ENCODE measurements around the gene OR7G2. TPM values are rescaled to one million over a fixed set of nuclear protein-coding genes. Genes with fewer than 3 reads are reported as not detected.
"Not testable (repeated sequence)": the region's sequence is repeated elsewhere in the genome, so short reads cannot be mapped to it uniquely, and the experiment has no call there.

OR7G2 gene
- total RNA-seq, 1 experiment from 2014 or later: not detected

DNA sequence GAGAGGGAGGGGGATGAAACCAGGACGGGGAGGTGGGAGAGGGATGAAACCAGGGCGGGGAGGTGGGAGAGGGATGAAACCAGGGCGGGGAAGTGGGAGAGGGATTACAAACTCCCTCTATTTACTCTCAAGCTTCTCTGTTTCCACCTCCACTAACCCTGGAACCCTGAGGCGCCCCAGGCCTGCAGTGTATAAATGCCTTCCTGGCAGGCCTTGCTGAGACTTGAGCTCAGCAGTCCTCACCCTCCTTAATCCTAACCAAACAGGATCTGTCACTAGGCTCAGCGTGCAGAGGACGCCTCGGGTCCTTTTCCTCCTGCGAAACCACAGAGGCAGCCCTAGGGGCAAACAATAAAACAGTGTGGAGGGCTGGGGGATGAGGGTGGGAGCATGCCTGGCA lies 52.5 kb downstream of the OR7G2 start:
- in situ Hi-C loops (cut with HindIII; ENCODE audit: low pct_unique_long_range_greater_than_20kb, low sequenced_read_pairs) (no loop called here), intact Hi-C loops (cut with micrococcal nuclease; ENCODE audit: unreplicated experiment) (no loop called here)
- H3K4me1 ChIP-seq (ENCODE audit: control insufficient read depth, insufficient read depth, low read length): peaks cover 19% of the 10 kb centered on the region
- H3K36me3 ChIP-seq (ENCODE audit: control insufficient read depth, insufficient read depth, low read length): no peaks in the 10 kb centered on the region
- ATAC-seq: peak; percentile 95
- H3K9me3 ChIP-seq (ENCODE audit: control insufficient read depth, insufficient read depth, low read depth, low read length): no peaks in the 10 kb centered on the region
- BruUV-seq (replicated peaks): no TSS peak
- POLR2A ChIA-PET: interaction anchor here (0.6 to 0.7 kb wide), 3 partner anchors 45 to 415 kb away, joined by 3 to 10 read pairs (median 9); no protein-coding TSS in a partner anchor
- H3K27ac ChIP-seq (ENCODE audit: low read length): peak overlapping the region; percentile 84
- no peak for TF ChIP-seq SIN3A (IDR thresholded peaks at IDR 0.05; ENCODE audit: borderline replicate concordance, insufficient read depth, low read depth, low read length)
- no peak for TF ChIP-seq POLR2AphosphoS5 (IDR thresholded peaks at IDR 0.05; ENCODE audit: low read depth, low read length)
- TF ChIP-seq, protein P1, sequence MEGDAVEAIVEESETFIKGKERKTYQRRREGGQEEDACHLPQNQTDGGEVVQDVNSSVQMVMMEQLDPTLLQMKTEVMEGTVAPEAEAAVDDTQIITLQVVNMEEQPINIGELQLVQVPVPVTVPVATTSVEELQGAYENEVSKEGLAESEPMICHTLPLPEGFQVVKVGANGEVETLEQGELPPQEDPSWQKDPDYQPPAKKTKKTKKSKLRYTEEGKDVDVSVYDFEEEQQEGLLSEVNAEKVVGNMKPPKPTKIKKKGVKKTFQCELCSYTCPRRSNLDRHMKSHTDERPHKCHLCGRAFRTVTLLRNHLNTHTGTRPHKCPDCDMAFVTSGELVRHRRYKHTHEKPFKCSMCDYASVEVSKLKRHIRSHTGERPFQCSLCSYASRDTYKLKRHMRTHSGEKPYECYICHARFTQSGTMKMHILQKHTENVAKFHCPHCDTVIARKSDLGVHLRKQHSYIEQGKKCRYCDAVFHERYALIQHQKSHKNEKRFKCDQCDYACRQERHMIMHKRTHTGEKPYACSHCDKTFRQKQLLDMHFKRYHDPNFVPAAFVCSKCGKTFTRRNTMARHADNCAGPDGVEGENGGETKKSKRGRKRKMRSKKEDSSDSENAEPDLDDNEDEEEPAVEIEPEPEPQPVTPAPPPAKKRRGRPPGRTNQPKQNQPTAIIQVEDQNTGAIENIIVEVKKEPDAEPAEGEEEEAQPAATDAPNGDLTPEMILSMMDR (IDR thresholded peaks at IDR 0.05): no peak
- no peak for TF ChIP-seq TCF7L2 (IDR thresholded peaks at IDR 0.05; ENCODE audit: low read depth, low read length)
- TF ChIP-seq, protein P2, sequence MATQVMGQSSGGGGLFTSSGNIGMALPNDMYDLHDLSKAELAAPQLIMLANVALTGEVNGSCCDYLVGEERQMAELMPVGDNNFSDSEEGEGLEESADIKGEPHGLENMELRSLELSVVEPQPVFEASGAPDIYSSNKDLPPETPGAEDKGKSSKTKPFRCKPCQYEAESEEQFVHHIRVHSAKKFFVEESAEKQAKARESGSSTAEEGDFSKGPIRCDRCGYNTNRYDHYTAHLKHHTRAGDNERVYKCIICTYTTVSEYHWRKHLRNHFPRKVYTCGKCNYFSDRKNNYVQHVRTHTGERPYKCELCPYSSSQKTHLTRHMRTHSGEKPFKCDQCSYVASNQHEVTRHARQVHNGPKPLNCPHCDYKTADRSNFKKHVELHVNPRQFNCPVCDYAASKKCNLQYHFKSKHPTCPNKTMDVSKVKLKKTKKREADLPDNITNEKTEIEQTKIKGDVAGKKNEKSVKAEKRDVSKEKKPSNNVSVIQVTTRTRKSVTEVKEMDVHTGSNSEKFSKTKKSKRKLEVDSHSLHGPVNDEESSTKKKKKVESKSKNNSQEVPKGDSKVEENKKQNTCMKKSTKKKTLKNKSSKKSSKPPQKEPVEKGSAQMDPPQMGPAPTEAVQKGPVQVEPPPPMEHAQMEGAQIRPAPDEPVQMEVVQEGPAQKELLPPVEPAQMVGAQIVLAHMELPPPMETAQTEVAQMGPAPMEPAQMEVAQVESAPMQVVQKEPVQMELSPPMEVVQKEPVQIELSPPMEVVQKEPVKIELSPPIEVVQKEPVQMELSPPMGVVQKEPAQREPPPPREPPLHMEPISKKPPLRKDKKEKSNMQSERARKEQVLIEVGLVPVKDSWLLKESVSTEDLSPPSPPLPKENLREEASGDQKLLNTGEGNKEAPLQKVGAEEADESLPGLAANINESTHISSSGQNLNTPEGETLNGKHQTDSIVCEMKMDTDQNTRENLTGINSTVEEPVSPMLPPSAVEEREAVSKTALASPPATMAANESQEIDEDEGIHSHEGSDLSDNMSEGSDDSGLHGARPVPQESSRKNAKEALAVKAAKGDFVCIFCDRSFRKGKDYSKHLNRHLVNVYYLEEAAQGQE (IDR thresholded peaks at IDR 0.05; ENCODE audit: insufficient read depth in 1 of 2, low read depth in 2 of 2, low read length in 1 of 2): no peak
- no peak overlapping the region; a peak in 1 of 4 replicates for H3K4me3 ChIP-seq (ENCODE audit: low read depth in 2 of 2, low read length in 2 of 2)
- no peak for DNase-seq (ENCODE audit: low read depth, low spot score)
- no peaks in the 10 kb centered on the region for H3K27me3 ChIP-seq (ENCODE audit: control insufficient read depth, insufficient read depth, low read length)
- CTCF ChIA-PET: interaction anchor here (0.6 to 0.7 kb wide), 2 partner anchors 150 to 1395 kb away, joined by 3 to 4 read pairs; no protein-coding TSS in a partner anchor

- Histone ChIP-seq H3K36me3 (ENCODE audit: control insufficient read depth, insufficient read depth, low read length) (no peaks in the 10 kb centered on the region), H3K4me1 (ENCODE audit: control insufficient read depth, insufficient read depth, low read length) (peaks cover 19% of the 10 kb centered on the region), H3K27me3 (ENCODE audit: control insufficient read depth, insufficient read depth, low read length) (no peaks in the 10 kb centered on the region), H3K27ac (ENCODE audit: low read length) (peak overlapping the region; percentile 84), H3K4me3 (ENCODE audit: low read depth in 2 of 2, low read length in 2 of 2) (no peak overlapping the region), H3K9me3 (ENCODE audit: control insufficient read depth, insufficient read depth, low read depth, low read length) (no peaks in the 10 kb centered on the region)
- BruUV-seq (replicated peaks): no TSS peak
- ChIA-PET POLR2A (interaction anchor here (0.6 to 0.9 kb wide), 2 partner anchors 21 to 415 kb away, joined by 3 read pairs; no protein-coding TSS in a partner anchor), CTCF (no interaction called here)
- ATAC-seq (no peak), DNase-seq (ENCODE audit: low read depth, low spot score) (no peak)
- in situ Hi-C loops (cut with HindIII; ENCODE audit: low pct_unique_long_range_greater_than_20kb, low sequenced_read_pairs): no loop called here
- TF ChIP-seq, protein P1 (IDR thresholded peaks at IDR 0.05): no peak
- TF ChIP-seq POLR2AphosphoS5 (IDR thresholded peaks at IDR 0.05; ENCODE audit: low read depth, low read length): no peak
- no peak for TF ChIP-seq TCF7L2 (IDR thresholded peaks at IDR 0.05; ENCODE audit: low read depth, low read length)
- TF ChIP-seq SIN3A (IDR thresholded peaks at IDR 0.05; ENCODE audit: borderline replicate concordance, insufficient read depth, low read depth, low read length): no peak
- TF ChIP-seq, protein P2 (IDR thresholded peaks at IDR 0.05; ENCODE audit: insufficient read depth in 1 of 2, low read depth in 2 of 2, low read length in 1 of 2): no peak
- intact Hi-C loops (cut with micrococcal nuclease; ENCODE audit: unreplicated experiment): no loop called here
Observed at GRCh38 chr19:9054207-9054606, 53.1 kb downstream of the OR7G2 start.

DNA sequence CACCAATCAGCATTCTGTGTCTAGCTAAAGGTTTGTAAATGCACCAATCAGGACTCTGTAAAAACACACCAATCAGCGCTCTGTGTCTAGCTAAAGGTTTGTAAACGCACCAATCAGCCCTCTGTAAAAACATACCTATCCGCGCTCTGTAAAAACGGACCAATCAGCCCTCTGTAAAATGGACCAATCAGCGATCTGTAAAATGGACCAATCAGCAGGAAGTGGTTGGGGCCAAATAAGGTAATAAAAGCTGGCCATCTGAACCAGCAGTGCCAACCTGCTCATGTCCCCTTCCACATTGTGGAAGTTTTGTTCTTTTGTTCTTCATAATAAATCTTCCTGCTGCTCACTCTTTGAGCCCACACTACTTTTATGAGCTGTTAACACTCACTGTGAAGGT lies 53.6 kb downstream of the OR7G2 start:
- ATAC-seq; H3K27me3 ChIP-seq (ENCODE audit: control insufficient read depth, insufficient read depth, low read length); intact Hi-C loops (cut with micrococcal nuclease; ENCODE audit: unreplicated experiment); H3K36me3 ChIP-seq (ENCODE audit: control insufficient read depth, insufficient read depth, low read length); H3K4me3 ChIP-seq (ENCODE audit: low read depth in 2 of 2, low read length in 2 of 2); in situ Hi-C loops (cut with HindIII; ENCODE audit: low pct_unique_long_range_greater_than_20kb, low sequenced_read_pairs); DNase-seq (ENCODE audit: low read depth, low spot score); H3K9me3 ChIP-seq (ENCODE audit: control insufficient read depth, insufficient read depth, low read depth, low read length); CTCF ChIA-PET; BruUV-seq (replicated peaks): not testable (repeated sequence)
- H3K27ac ChIP-seq (ENCODE audit: low read length): peak overlapping the region; percentile 84
- POLR2A ChIA-PET: interaction anchor here (0.9 kb wide), 1 partner anchor 21 kb away, joined by 3 read pairs; no protein-coding TSS in a partner anchor
- peaks cover 19% of the 10 kb centered on the region for H3K4me1 ChIP-seq (ENCODE audit: control insufficient read depth, insufficient read depth, low read length)
